GM12865 (cell line): Measurements from ENCODE around the gene GTPBP1.

Experiments used
- DNase-seq: peaks from one replicate; pipeline ENCODE4 v3.0.0; 2010; ENCODE audit warnings: low read depth
- H3K4me3 ChIP-seq: 2 replicates; pipeline ENCODE4 v1.5.1; 2011; ENCODE audit warnings: mild to moderate bottlenecking, low read depth, low read length, control low read depth
- TF ChIP-seq, protein P1 (sequence below): IDR thresholded peaks from 2 replicates; pipeline ENCODE4 v1.5.1; 2011; ENCODE audit warnings: low read length, control low read depth, low read depth, inconsistent platforms; ENCODE audit not compliant: insufficient read depth; ENCODE audit errors: missing control alignments

GTPBP1 gene

GRCh38 chr22:38745676-38746460 lies 40.1 kb downstream of the GTPBP1 start:
- TF ChIP-seq, protein P1, sequence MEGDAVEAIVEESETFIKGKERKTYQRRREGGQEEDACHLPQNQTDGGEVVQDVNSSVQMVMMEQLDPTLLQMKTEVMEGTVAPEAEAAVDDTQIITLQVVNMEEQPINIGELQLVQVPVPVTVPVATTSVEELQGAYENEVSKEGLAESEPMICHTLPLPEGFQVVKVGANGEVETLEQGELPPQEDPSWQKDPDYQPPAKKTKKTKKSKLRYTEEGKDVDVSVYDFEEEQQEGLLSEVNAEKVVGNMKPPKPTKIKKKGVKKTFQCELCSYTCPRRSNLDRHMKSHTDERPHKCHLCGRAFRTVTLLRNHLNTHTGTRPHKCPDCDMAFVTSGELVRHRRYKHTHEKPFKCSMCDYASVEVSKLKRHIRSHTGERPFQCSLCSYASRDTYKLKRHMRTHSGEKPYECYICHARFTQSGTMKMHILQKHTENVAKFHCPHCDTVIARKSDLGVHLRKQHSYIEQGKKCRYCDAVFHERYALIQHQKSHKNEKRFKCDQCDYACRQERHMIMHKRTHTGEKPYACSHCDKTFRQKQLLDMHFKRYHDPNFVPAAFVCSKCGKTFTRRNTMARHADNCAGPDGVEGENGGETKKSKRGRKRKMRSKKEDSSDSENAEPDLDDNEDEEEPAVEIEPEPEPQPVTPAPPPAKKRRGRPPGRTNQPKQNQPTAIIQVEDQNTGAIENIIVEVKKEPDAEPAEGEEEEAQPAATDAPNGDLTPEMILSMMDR: no peak
- no peak overlapping the region for H3K4me3 ChIP-seq
- DNase-seq: no peak

- H3K4me3 ChIP-seq: no peak overlapping the region
- TF ChIP-seq, protein P1: no peak
- no peak for DNase-seq
Measured at GRCh38 chr22:38748487-38749136, 42.9 kb downstream of the GTPBP1 start.

DNA sequence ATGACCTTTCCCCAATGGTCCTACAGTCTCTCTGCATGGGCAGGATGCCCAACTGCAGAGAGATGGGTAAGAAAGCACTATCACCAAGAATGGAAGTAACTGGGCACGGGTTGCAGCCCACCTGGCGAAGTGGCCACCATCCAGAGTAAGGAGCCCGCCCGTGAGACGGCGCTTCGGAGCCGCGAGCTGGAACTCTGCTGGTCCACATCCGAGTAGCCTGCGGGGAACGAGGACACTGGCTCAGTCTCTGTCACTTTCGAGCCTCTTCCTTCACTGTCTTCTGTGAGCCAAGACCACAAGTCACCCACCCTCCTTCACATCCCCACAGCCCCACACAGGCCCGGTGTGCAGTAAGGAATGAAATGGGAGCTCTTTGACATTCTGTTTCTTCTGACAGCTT lies 44.4 kb downstream of the GTPBP1 start:
- TF ChIP-seq, protein P1: no peak
- no peak for DNase-seq
- H3K4me3 ChIP-seq: no peak overlapping the region

GRCh38 chr22:38750638-38751037 lies 44.9 kb downstream of the GTPBP1 start:
- TF ChIP-seq, protein P1: no peak
- DNase-seq: no peak
- no peak overlapping the region for H3K4me3 ChIP-seq

GRCh38 chr22:38751066-38751421 lies 45.3 kb downstream of the GTPBP1 start:
- H3K4me3 ChIP-seq: peak overlapping the region; percentile 46
- TF ChIP-seq, protein P1: no peak
- no peak for DNase-seq

GRCh38 chr22:38751422-38752346 lies 45.9 kb downstream of the GTPBP1 start:
- H3K4me3 ChIP-seq: peak overlapping the region; percentile 46
- peak; percentile 93 for DNase-seq
- TF ChIP-seq, protein P1: no peak
